NCI-H345 treated with DMSO at 0.1 percent for 48 hours (cell line): ENCODE results near the gene AFMID.
"Not testable (repeated sequence)": the region's sequence is repeated elsewhere in the genome, so short reads cannot be mapped to it uniquely, and the experiment has no call there.

Experiments used
- DNase-seq: peaks from one replicate; lab custom pipeline; 2025; ENCODE audit not compliant: unreplicated experiment; lab: John Stamatoyannopoulos, UW

Gene AFMID

GRCh38 chr17:78151514-78152008 is 35.6 kb upstream of the AFMID start:
- no peak for DNase-seq

DNA sequence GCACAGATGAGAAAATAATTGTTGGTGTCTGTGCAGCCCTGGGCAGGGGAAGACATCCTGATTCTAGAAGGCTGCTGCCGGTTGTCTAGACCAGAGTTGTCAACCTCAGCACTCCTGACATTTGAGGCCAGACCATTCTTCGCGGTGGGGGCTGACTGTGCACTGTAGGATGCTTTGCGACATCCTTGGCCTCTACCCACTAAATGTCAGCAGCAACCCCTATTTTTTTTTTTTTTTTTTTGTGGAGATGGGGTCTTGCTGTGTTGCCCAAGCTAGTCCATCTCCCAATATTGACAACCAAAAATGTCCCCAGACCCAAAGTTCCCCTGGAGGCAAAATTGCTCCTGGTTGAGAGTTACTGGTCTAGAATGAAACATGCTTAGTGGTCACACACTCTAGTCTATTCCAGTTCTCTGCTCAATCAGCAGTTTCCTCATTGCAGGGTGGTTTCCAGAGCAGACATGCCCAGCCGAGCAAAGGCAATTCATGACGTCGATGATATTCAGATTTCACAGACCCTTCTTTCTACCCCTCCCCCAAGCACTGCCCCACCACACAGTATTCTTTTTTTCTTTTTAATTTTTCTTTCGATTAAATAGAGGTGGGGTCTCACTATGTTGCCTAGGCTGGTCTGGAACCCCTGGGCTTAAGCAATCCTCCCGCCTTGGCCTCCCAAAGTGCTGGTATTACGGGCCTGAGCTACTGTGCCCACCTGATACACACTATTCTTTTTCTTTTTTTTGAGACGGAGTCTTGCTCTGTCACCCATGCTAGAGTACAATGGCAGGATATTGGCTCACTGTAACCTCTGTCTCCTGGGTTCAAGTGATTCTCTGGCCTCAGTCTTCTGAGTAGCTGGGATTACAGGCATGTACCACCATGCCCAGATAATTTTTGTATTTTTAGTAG is 32.0 kb upstream of the AFMID start:
- no peak for DNase-seq

DNA sequence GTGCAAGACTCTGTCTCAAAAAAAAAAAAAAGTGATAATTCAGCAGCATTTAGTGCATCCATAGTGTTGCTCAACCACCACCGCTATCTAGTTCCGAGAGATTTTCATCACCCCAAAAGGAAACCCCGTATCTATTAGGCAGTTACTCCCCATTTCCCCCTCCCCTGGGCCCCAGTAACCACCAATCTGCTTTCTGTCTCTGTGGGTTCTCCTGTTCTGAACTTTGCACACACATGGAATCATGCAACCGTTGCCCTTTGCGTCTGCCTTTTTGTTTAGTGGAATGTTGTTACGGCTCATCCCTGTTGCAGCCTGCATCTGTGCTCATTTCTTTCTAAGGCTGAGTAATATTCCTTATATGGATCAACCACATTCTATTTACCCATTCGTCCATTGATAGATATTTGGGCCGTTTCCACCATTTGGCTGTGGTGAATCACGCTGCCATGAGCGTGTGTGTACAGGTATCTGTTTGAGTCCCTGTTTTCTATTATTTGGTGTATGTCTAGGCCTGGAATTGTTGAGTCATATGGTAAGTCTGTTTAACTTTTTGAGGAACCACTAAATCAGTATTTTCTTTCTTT is 27.5 kb upstream of the AFMID start:
- no peak for DNase-seq

DNA sequence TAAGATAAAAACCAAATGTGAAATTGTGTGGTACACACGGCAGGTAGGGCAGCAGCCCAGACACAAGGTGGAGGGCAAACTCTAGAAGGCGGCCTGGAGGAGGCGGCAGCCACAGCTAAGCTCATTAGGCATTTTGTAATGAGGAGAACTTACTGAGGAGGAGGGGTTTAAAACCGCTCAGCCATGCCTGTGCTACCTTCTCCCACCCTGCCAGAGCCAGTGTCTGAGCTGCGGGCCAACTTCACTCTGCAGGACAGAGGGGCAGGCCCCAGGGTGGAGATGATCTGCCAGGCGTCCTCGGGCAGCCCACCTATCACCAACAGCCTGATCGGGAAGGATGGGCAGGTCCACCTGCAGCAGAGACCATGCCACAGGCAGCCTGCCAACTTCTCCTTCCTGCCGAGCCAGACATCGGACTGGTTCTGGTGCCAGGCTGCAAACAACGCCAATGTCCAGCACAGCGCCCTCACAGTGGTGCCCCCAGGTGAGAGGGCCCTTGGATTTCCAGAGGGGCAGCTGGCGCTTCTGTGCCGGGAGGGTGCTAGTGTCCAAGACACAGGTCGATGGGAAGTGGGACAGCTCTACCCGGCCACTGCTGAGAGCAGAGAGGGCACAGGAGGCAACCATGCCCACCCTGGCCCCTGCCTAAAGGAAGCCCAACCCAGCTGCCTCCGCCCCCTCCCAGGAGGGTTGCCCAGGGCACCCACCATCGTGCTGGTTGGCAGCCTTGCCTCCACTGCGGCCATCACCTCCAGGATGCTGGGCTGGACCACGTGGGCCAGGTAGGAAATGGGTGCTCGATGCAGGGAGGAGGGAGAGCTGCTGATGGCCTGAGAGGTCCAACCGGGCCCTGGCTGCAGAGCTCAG is 23.0 kb upstream of the AFMID start:
- DNase-seq = no peak

DNA sequence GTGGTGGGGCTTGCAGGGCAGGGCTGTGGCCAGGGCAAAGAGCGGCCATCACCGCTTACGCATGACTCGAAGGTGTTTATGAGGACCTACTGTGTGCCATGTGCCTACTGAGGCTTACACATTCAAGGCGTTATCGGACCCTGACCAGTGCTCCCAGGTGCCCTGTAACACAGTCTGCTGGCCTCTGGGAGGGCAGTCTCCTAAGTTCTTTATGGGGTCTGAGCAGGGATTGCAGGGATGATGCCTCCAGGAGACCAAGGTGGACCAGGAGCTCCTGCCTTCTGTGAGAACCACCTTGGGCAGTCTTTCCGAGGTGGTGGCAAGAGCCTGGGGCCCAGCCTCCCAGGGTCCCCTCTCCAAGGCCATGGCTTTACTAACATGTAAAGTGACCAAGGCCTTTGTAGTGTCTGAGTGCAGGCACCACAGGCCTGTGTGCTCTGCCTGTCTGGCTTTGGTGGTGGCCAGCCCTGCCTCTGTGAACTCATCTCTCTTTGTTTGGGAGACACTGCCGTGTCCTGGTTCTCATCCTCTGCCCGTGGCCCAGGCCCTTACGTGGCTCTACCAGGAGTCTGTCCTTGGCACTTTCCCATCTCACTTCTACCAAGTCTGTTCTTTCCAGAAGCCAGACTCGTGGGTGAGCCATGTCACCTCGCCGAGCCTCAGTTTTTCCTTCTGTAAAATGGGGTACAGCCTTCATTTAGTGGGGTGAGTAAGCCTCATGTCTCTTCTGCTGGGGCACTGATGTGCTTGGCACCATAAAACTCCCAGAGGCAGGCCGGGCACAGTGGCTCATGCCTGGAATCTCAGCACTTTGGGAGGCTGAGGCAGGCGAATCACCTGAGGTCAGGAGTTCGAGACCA is 22.2 kb upstream of the AFMID start:
- no peak for DNase-seq

- DNase-seq = peak; percentile 24
These were observed 20.7 kb upstream of the AFMID start for GRCh38 chr17:78166416-78166815.

DNA sequence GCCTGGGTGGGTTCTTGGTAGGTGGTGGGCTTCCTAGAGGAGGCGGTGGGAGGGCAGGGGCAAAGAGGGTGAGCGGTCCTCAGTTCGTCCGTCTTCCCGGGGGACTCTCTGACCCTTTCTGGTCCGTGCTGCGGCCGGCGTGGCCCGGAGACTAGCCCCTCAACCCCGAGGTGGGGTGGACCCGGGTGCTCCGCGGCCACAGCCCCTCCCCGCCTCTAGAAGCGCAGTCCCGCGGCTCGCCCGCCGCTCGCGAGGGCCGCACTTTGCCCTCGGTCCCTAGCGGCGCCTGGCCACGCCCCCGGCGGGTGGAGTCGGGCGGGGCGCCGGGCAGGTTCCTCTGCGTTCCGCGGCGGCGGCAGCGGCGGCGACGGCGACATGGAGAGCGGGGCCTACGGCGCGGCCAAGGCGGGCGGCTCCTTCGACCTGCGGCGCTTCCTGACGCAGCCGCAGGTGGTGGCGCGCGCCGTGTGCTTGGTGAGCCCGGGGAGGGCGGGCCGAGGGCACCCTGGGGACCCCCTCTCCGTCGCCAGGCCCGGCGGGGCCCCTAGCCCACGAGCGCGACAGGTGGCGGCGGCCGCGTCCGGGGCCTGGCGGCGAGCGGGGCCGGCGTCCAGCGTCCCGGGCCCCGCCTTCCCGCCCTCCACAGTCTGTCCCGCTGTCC is 18.8 kb upstream of the AFMID start, which contains the start of gene SYNGR2:
Gene SYNGR2 (plus strand): TSS at position 340 of the 661 bp plus-strand sequence. CDS start 36 bp downstream, at position 376.
- DNase-seq = peak; percentile 73

DNA sequence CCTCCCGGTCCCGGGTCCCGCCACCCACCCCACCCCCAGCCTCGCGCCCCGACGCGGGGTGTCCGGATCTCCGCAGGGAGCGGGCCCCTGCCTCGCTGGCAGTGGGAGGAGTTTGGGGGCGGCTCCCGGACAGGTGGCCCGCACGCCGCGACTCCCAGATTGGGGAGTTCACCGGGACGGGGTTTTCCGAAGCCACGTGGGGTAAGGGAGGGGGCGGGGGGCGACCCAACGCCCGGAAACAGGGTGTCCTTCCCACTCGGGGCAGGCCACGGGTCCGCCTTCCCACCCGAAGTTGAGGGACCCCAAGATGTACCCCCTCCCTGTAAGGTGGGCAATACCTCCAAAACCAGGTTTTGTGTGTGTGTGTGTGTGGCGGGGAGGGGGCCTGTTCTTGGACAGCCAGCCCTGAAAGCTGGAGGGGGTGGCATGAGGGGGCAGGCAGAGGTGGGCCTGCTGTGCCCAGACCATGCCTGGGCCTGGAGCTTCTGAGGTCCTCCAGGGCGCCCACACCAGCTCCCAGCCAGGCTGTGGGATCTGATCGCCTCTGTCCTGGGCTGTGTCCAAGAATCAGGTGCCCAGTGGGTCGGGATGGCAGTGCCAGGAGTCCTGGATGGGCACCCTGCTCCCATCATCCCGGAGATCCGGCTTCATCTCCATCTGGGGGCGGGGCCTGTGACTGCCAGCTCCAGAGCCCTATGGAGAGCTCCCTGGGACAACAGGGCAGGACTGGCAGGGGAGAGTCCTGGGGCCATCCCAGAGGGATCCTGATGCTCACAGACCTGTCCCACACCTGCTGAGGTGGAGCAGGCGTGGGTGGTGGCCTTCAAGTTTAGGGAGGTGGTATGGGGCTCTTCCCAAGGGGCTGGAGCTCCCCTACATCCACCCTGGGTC is 18.0 kb upstream of the AFMID start:
- peak; percentile 69 for DNase-seq

DNA sequence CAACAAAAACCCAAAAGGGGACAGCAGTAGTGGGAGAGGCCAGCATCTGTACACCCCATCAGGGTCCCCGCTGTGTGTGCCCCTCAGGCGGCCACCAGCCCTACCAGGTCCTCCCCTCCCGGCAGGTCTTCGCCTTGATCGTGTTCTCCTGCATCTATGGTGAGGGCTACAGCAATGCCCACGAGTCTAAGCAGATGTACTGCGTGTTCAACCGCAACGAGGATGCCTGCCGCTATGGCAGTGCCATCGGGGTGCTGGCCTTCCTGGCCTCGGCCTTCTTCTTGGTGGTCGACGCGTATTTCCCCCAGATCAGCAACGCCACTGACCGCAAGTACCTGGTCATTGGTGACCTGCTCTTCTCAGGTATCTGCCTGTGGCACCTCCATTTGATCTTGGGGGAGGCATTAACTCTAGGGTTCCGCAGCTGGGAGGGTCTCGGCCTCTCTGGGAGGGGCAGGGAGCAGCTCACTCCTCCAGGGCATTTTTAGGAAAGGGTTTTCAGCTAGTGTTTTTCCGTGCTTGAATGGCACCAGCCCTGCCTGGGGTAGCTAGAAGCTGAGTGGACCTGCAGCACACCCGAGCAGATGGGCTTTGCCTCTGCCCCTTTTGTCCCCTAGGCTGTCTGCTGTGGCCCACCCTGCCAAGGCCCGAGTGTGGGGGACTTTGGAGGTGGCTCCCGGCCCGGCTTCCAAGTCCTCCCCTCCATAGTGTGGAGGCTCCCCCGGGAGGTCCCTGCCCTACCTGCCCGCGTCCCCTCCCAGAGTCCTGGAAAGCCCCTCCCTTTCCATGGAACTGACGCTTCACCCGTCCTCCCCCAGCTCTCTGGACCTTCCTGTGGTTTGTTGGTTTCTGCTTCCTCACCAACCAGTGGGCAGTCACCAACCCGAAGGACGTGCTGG is 16.2 kb upstream of the AFMID start:
- no peak for DNase-seq

- not testable (repeated sequence) for DNase-seq
These were observed 15.4 kb upstream of the AFMID start for GRCh38 chr17:78171591-78172248.

DNA sequence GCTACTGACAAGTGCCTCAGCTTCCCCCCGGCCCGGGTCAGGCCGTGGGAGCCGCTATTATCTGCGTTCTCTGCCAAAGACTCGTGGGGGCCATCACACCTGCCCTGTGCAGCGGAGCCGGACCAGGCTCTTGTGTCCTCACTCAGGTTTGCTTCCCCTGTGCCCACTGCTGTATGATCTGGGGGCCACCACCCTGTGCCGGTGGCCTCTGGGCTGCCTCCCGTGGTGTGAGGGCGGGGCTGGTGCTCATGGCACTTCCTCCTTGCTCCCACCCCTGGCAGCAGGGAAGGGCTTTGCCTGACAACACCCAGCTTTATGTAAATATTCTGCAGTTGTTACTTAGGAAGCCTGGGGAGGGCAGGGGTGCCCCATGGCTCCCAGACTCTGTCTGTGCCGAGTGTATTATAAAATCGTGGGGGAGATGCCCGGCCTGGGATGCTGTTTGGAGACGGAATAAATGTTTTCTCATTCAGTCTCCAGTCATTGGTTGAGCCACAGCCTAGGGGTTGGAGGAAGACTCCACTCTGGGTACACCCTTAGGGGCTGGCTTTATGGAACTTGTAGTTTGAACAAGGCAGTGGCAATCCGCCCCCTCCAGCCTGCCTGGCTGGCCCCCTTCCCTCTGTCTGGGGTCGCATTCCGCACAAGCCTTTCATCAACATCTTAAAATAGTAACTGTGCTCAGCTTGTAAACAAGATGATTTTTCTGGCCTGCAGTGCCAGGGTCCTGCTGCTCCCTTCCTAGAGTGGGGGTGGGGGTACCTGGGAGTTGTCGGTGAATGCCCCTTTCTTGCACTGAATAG is 14.7 kb upstream of the AFMID start:
- peak; percentile 71 for DNase-seq

DNA sequence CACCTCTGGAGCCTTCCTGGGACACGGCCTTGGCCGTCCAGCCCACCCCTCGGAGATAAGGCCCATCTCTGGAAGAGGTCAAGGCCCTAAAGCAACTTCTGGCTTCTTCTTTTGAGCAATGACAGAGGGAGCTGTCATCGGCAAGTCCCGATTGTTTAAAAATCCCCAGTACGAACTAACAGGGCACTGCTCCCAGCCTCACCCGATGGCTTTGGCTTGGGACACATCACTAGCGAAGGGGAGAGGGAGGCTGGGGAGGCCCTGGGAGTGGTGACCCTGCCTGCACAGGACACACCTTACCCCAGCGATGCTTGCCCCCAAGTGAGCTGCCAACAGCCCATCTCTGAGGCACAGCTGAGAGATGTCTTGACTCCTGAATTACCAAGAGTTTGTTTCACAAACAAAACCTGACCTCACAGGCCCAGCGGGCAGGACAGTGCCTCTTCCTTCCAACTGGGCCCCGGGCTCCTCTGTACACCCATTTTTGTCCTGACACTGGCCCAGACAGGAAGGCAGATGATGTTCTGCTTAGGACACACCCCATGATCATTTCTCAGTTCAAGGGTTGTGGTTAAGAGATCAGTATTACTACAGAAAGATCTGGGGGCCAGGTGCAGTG is 14.0 kb upstream of the AFMID start:
- DNase-seq = no peak

GRCh38 chr17:78174346-78174869 is 12.8 kb upstream of the AFMID start:
- no peak for DNase-seq

- DNase-seq = no peak
These were observed 12.1 kb upstream of the AFMID start for GRCh38 chr17:78174870-78175642.

- no peak for DNase-seq
These were observed 11.6 kb upstream of the AFMID start for GRCh38 chr17:78175643-78175981.
